Measurements from ENCODE around the gene THAP4. TPM values are rescaled to one million over a fixed set of nuclear protein-coding genes. Genes with fewer than 3 reads are reported as not detected.
A peak's percentile ranks its signal among the peaks of the same experiment; 100 is the strongest.
"Not testable (repeated sequence)": the region's sequence is repeated elsewhere in the genome, so short reads cannot be mapped to it uniquely, and the experiment has no call there.

Gene THAP4
- total RNA-seq, 1 donor, result 43.4 TPM

- Histone ChIP-seq H2AFZ (ENCODE audit: low read length) (no peak overlapping the region), H3K79me2 (ENCODE audit: insufficient read depth, low read length) (peaks cover 15% of the 10 kb centered on the region), H3K27ac (ENCODE audit: low read depth, low read length) (no peak overlapping the region), H3K4me2 (ENCODE audit: insufficient read depth, low read length) (no peak overlapping the region), H3K27me3 (ENCODE audit: insufficient read depth, low read length) (no peaks in the 10 kb centered on the region), H3K36me3 (ENCODE audit: insufficient read depth, low read length) (peaks cover 19% of the 10 kb centered on the region), H4K20me1 (ENCODE audit: insufficient read depth, low read length) (peaks cover 44% of the 10 kb centered on the region), H3K4me1 (ENCODE audit: insufficient read depth, low read length) (no peaks in the 10 kb centered on the region), H3K9me3 (ENCODE audit: low read depth, low read length) (no peaks in the 10 kb centered on the region), H3K4me3 (ENCODE audit: insufficient read depth, low read length) (no peak overlapping the region)
- TF ChIP-seq CTCF (IDR thresholded peaks at IDR 0.05; ENCODE audit: extremely low read depth, low read depth, low read length), result no peak
- peak; percentile 56 for DNase-seq (ENCODE audit: insufficient read length, low spot score, missing footprints)
These were observed 65.9 kb downstream of the THAP4 start for GRCh38 chr2:241570961-241571581.

- H3K9me3 ChIP-seq (ENCODE audit: low read depth, low read length), result no peaks in the 10 kb centered on the region
- no peak for TF ChIP-seq CTCF (IDR thresholded peaks at IDR 0.05; ENCODE audit: extremely low read depth, low read depth, low read length)
- H3K27me3 ChIP-seq (ENCODE audit: insufficient read depth, low read length), result no peaks in the 10 kb centered on the region
- no peak overlapping the region for H2AFZ ChIP-seq (ENCODE audit: low read length)
- H3K36me3 ChIP-seq (ENCODE audit: insufficient read depth, low read length), result peaks cover 19% of the 10 kb centered on the region
- no peak overlapping the region for H3K4me3 ChIP-seq (ENCODE audit: insufficient read depth, low read length)
- H3K4me2 ChIP-seq (ENCODE audit: insufficient read depth, low read length), result no peak overlapping the region
- peaks cover 22% of the 10 kb centered on the region for H3K79me2 ChIP-seq (ENCODE audit: insufficient read depth, low read length)
- H3K4me1 ChIP-seq (ENCODE audit: insufficient read depth, low read length), result no peaks in the 10 kb centered on the region
- H3K27ac ChIP-seq (ENCODE audit: low read depth, low read length), result no peak overlapping the region
- DNase-seq (ENCODE audit: insufficient read length, low spot score, missing footprints), result peak; percentile 80
- H4K20me1 ChIP-seq (ENCODE audit: insufficient read depth, low read length), result peaks cover 42% of the 10 kb centered on the region
These were observed 67.1 kb downstream of the THAP4 start for GRCh38 chr2:241569831-241570281.

GRCh38 chr2:241568726-241569125 lies 68.2 kb downstream of the THAP4 start:
- H3K27me3 ChIP-seq (ENCODE audit: insufficient read depth, low read length), result no peaks in the 10 kb centered on the region
- peaks cover 46% of the 10 kb centered on the region for H4K20me1 ChIP-seq (ENCODE audit: insufficient read depth, low read length)
- H3K79me2 ChIP-seq (ENCODE audit: insufficient read depth, low read length), result peaks cover 33% of the 10 kb centered on the region
- H3K4me1 ChIP-seq (ENCODE audit: insufficient read depth, low read length), result no peaks in the 10 kb centered on the region
- H3K9me3 ChIP-seq (ENCODE audit: low read depth, low read length), result no peaks in the 10 kb centered on the region
- no peak for TF ChIP-seq CTCF (IDR thresholded peaks at IDR 0.05; ENCODE audit: extremely low read depth, low read depth, low read length)
- H3K4me2 ChIP-seq (ENCODE audit: insufficient read depth, low read length), result no peak overlapping the region
- no peak overlapping the region for H2AFZ ChIP-seq (ENCODE audit: low read length)
- H3K4me3 ChIP-seq (ENCODE audit: insufficient read depth, low read length), result no peak overlapping the region
- no peak overlapping the region for H3K27ac ChIP-seq (ENCODE audit: low read depth, low read length)
- peaks cover 17% of the 10 kb centered on the region for H3K36me3 ChIP-seq (ENCODE audit: insufficient read depth, low read length)
- DNase-seq (ENCODE audit: insufficient read length, low spot score, missing footprints), result peak; percentile 34

GRCh38 chr2:241567776-241568175 lies 69.2 kb downstream of the THAP4 start:
- H2AFZ ChIP-seq (ENCODE audit: low read length), result no peak overlapping the region
- TF ChIP-seq CTCF (IDR thresholded peaks at IDR 0.05; ENCODE audit: extremely low read depth, low read depth, low read length), result no peak

GRCh38 chr2:241567266-241567665 lies 69.7 kb downstream of the THAP4 start:
- not testable (repeated sequence) for H3K27me3 ChIP-seq (ENCODE audit: insufficient read depth, low read length); H3K9me3 ChIP-seq (ENCODE audit: low read depth, low read length); H3K27ac ChIP-seq (ENCODE audit: low read depth, low read length); H3K4me1 ChIP-seq (ENCODE audit: insufficient read depth, low read length); H3K4me2 ChIP-seq (ENCODE audit: insufficient read depth, low read length); H2AFZ ChIP-seq (ENCODE audit: low read length); H3K4me3 ChIP-seq (ENCODE audit: insufficient read depth, low read length)
- DNase-seq (ENCODE audit: insufficient read length, low spot score, missing footprints), result peak; percentile 48
- Histone ChIP-seq H3K36me3 (ENCODE audit: insufficient read depth, low read length) (peaks cover 21% of the 10 kb centered on the region), H3K79me2 (ENCODE audit: insufficient read depth, low read length) (peaks cover 48% of the 10 kb centered on the region), H4K20me1 (ENCODE audit: insufficient read depth, low read length) (peaks cover 51% of the 10 kb centered on the region)

More at GRCh38 chr2:241567776-241568175, 69.2 kb downstream of the THAP4 start:
- Histone ChIP-seq H3K4me1 (ENCODE audit: insufficient read depth, low read length) (no peaks in the 10 kb centered on the region), H4K20me1 (ENCODE audit: insufficient read depth, low read length) (peaks cover 49% of the 10 kb centered on the region), H3K9me3 (ENCODE audit: low read depth, low read length) (no peaks in the 10 kb centered on the region), H3K36me3 (ENCODE audit: insufficient read depth, low read length) (peaks cover 19% of the 10 kb centered on the region), H3K79me2 (ENCODE audit: insufficient read depth, low read length) (peaks cover 43% of the 10 kb centered on the region), H3K4me3 (ENCODE audit: insufficient read depth, low read length) (no peak overlapping the region), H3K4me2 (ENCODE audit: insufficient read depth, low read length) (no peak overlapping the region), H3K27ac (ENCODE audit: low read depth, low read length) (no peak overlapping the region), H3K27me3 (ENCODE audit: insufficient read depth, low read length) (no peaks in the 10 kb centered on the region)
- peak; percentile 27 for DNase-seq (ENCODE audit: insufficient read length, low spot score, missing footprints)

Measured in osteoblast (primary cell).